IMR-90 (cell line): ENCODE measurements around the gene ZFP42. TPM values are rescaled to one million over a fixed set of nuclear protein-coding genes. Genes with fewer than 3 reads are reported as not detected.

ENCODE experiments used
- ATAC-seq: fragments of 200-7000 bp; cut with Tn5 transposase; 2 replicates; pipeline ENCODE4 v1.9.1; 2020; ENCODE audit warnings: low read depth, mild to moderate bottlenecking, moderate library complexity
- BruUV-seq: library from RNA; stranded (reverse); fragments of 400-500 nt; replicated peaks from 2 replicates; lab custom pipeline; 2021; lab: Mats Ljungman, UMichigan
- CTCF ChIA-PET: fragments of 300-600 bp; formaldehyde crosslinking; extraction: SDS; loops from one replicate; lab custom pipeline; 2021; ENCODE audit warnings: antibody characterized with exemption; lab: Yijun Ruan, JAX
- POLR2A ChIA-PET: fragments of 300-600 bp; sonication (Branson Sonifier 250); formaldehyde crosslinking; loops from one replicate; lab custom pipeline; 2022; ENCODE audit warnings: antibody characterized with exemption; ENCODE audit not compliant: unreplicated experiment; lab: Charles Lee
- DNase-seq: peaks from one replicate; pipeline ENCODE4 v3.0.0; 2013
- H2AFZ ChIP-seq: replicated peaks from 2 replicates; pipeline ENCODE3; 2013; ENCODE audit warnings: low read length, mild to moderate bottlenecking; ENCODE audit not compliant: poor library complexity
- H2AK5ac ChIP-seq: 2 replicates; pipeline ENCODE4 v1.6.1; 2013; ENCODE audit warnings: low read depth, low read length, inconsistent platforms
- H2AK9ac ChIP-seq: replicated peaks from 2 replicates; pipeline ENCODE3; 2013; ENCODE audit warnings: mild to moderate bottlenecking, low read depth, low read length, moderate library complexity; ENCODE audit not compliant: poor library complexity
- H2BK120ac ChIP-seq: 2 replicates; pipeline ENCODE4 v1.6.1; 2013; ENCODE audit warnings: low read depth, low read length, inconsistent platforms
- H2BK15ac ChIP-seq: 3 replicates; pipeline ENCODE4 v1.6.1; 2013; ENCODE audit warnings: low read depth, low read length, inconsistent platforms
- H2BK20ac ChIP-seq: 2 replicates; pipeline ENCODE4 v1.6.1; 2013; ENCODE audit warnings: low read depth, mild to moderate bottlenecking, inconsistent platforms, low read length, moderate library complexity
- H2BK5ac ChIP-seq: 2 replicates; pipeline ENCODE4 v1.6.1; 2013; ENCODE audit warnings: mild to moderate bottlenecking, low read depth, low read length, inconsistent platforms; ENCODE audit not compliant: poor library complexity, severe bottlenecking
- H3K14ac ChIP-seq: replicated peaks from 2 replicates; pipeline ENCODE4 v1.6.1; 2013; ENCODE audit warnings: low read depth, low read length, inconsistent platforms
- H3K18ac ChIP-seq: 2 replicates; pipeline ENCODE4 v1.6.1; 2013; ENCODE audit warnings: low read depth, low read length, control low read depth
- H3K23ac ChIP-seq: 2 replicates; pipeline ENCODE4 v1.6.1; 2013; ENCODE audit warnings: low read depth, low read length, inconsistent platforms
- H3K27ac ChIP-seq: 2 replicates; pipeline ENCODE4 v1.5.1; 2013; ENCODE audit warnings: mild to moderate bottlenecking, control low read depth, low read length; ENCODE audit not compliant: insufficient read depth
- H3K27me3 ChIP-seq: 2 replicates; pipeline ENCODE4 v1.6.1; 2013; ENCODE audit warnings: low read length; ENCODE audit not compliant: control insufficient read depth, insufficient read depth
- H3K36me3 ChIP-seq: 2 replicates; pipeline ENCODE4 v1.6.1; 2013; ENCODE audit warnings: low read length, mixed read lengths; ENCODE audit not compliant: control insufficient read depth, insufficient read depth
- H3K4ac ChIP-seq: 2 replicates; pipeline ENCODE4 v1.6.1; 2013; ENCODE audit warnings: low read depth, low read length, inconsistent platforms
- H3K4me1 ChIP-seq: 2 replicates; pipeline ENCODE4 v1.6.1; 2013; ENCODE audit warnings: low read length, mixed read lengths; ENCODE audit not compliant: control insufficient read depth, insufficient read depth
- H3K4me2 ChIP-seq: 2 replicates; pipeline ENCODE4 v1.6.1; 2013; ENCODE audit warnings: low read depth, mild to moderate bottlenecking, control low read depth, low read length, moderate library complexity
- H3K4me3 ChIP-seq: 2 replicates; pipeline ENCODE4 v1.5.1; 2013; ENCODE audit warnings: low read depth, mild to moderate bottlenecking, control low read depth, low read length, moderate library complexity; ENCODE audit not compliant: insufficient read depth
- H3K56ac ChIP-seq: 2 replicates; pipeline ENCODE4 v1.6.1; 2013; ENCODE audit warnings: low read length, inconsistent platforms; ENCODE audit not compliant: insufficient read depth; ENCODE audit errors: extremely low read depth
- H3K79me1 ChIP-seq, 2 experiments: 2 replicates each; pipeline ENCODE4 v1.6.1; 2013; ENCODE audit warnings: low read length in 2 of 2, inconsistent platforms in 1 of 2, low read depth in 1 of 2
- H3K9ac ChIP-seq: 2 replicates; pipeline ENCODE4 v1.6.1; 2013; ENCODE audit warnings: low read depth, low read length, control low read depth
- H3K9me1 ChIP-seq: 2 replicates; pipeline ENCODE4 v1.6.1; 2013; ENCODE audit warnings: low read length, inconsistent platforms; ENCODE audit not compliant: insufficient read depth
- H3K9me3 ChIP-seq: 2 replicates; pipeline ENCODE4 v1.6.1; 2013; ENCODE audit warnings: low read length; ENCODE audit not compliant: control insufficient read depth, insufficient read depth
- H4K20me1 ChIP-seq: 2 replicates; pipeline ENCODE4 v1.6.1; 2013; ENCODE audit warnings: low read length, inconsistent platforms; ENCODE audit not compliant: insufficient read depth
- H4K5ac ChIP-seq: 2 replicates; pipeline ENCODE4 v1.6.1; 2013; ENCODE audit warnings: mild to moderate bottlenecking, low read depth, low read length, control low read depth
- H4K8ac ChIP-seq, 2 experiments: 2 replicates each; pipeline ENCODE4 v1.6.1; 2013; ENCODE audit warnings: low read depth in 2 of 2, low read length in 2 of 2, control low read depth in 1 of 2, inconsistent platforms in 1 of 2
- H4K91ac ChIP-seq: 2 replicates; pipeline ENCODE4 v1.6.1; 2013; ENCODE audit warnings: low read depth, low read length, inconsistent platforms; ENCODE audit not compliant: insufficient read depth
- CEBPB ChIP-seq: IDR thresholded peaks from 2 replicates; pipeline ENCODE4 v1.6.1; 2012; ENCODE audit warnings: low read depth, low read length, improper control_type of control experiment
- CHD1 ChIP-seq: IDR thresholded peaks from 2 replicates; pipeline ENCODE4 v1.6.1; 2012; ENCODE audit warnings: low read depth, low read length, improper control_type of control experiment
- MAFK ChIP-seq: IDR thresholded peaks from 2 replicates; pipeline ENCODE4 v1.6.1; 2012; ENCODE audit warnings: low read depth, low read length, improper control_type of control experiment
- MAZ ChIP-seq: IDR thresholded peaks from 2 replicates; pipeline ENCODE4 v1.6.1; 2012; ENCODE audit warnings: low read depth, mild to moderate bottlenecking, low read length, improper control_type of control experiment, moderate library complexity, borderline replicate concordance
- RAD21 ChIP-seq: IDR thresholded peaks from 2 replicates; pipeline ENCODE4 v1.6.1; 2012; ENCODE audit warnings: low read length, improper control_type of control experiment
- RFX5 ChIP-seq: IDR thresholded peaks from 2 replicates; pipeline ENCODE4 v1.8.0; 2012; ENCODE audit warnings: low read depth, mild to moderate bottlenecking, low read length, moderate library complexity
- SMC3 ChIP-seq: fragments of 150-350 bp; IDR thresholded peaks from 2 replicates; pipeline ENCODE4 v1.6.1; 2016; ENCODE audit warnings: low read depth, mild to moderate bottlenecking, antibody characterized with exemption, low read length, moderate library complexity
- WGBS, 2 experiments: methylation state at CpG; one replicate each; pipeline versions ENCODE4 v1.1.5 to v1.1.7; 2013; ENCODE audit warnings: missing lambda C conversion rate in 2 of 2; ENCODE audit not compliant: insufficient read length in 1 of 2; ENCODE audit errors: extremely low coverage in 2 of 2; 5-methylcytosine and 5-hydroxymethylcytosine counted together
- dilution Hi-C: fragments of 300-500 bp; cut with HindIII; formaldehyde crosslinking; loops from one replicate; pipeline ENCODE4 v1.14.3; 2018; ENCODE audit warnings: low sequenced_read_pairs; ENCODE audit not compliant: unreplicated experiment
- in situ Hi-C: fragments of 300-500 bp; cut with MboI; formaldehyde crosslinking; loops from 3 replicates; pipeline ENCODE4 v1.14.3; 2019; ENCODE audit warnings: low sequenced_read_pairs, inconsistent platforms, mixed read lengths
- intact Hi-C: fragments of 100-400 bp; cut with micrococcal nuclease; formaldehyde crosslinking; loops from 2 replicates; pipeline ENCODE4 v1.10.0; 2022
- polyA plus RNA-seq, 3 experiments: library from polyadenylated mRNA; depleted of rRNA; stranded (reverse); fragments of >200 nt; gene quantifications; 2 replicates each; pipeline ENCODE4 v1.2.3, GENCODE V29; 2012; ENCODE audit warnings: low replicate concordance in 1 of 3
- total RNA-seq: library from RNA; depleted of rRNA; stranded (reverse); fragments of >200 nt; gene quantifications from 2 replicates; pipeline ENCODE4 v1.2.3, GENCODE V29; 2012

ZFP42 gene
- total and polyA plus RNA-seq, 2 of the 4 experiments (the other 2 are of a cell fraction): not detected

GRCh38 chr4:188029114-188029513 is 33.5 kb downstream of the ZFP42 start:
- ChIA-PET POLR2A (no interaction called here), CTCF (no interaction called here)
- Histone ChIP-seq H3K9ac (no peak overlapping the region), H3K56ac (no peak overlapping the region), H3K27me3 (no peaks in the 10 kb centered on the region), H3K79me1 (no peaks in the 10 kb centered on the region), H4K91ac (no peak overlapping the region), H3K23ac (no peak overlapping the region), H2AK9ac (no peak overlapping the region), H2AK5ac (no peak overlapping the region), H3K27ac (no peak overlapping the region), H4K20me1 (no peaks in the 10 kb centered on the region), H2BK120ac (no peak overlapping the region), H3K9me1 (0 out of 2 replicates have a peak, but pooled peaks cover 5% of the 10 kb centered on the region), H3K4me2 (no peak overlapping the region), H2BK15ac (no peak overlapping the region), H3K36me3 (no peaks in the 10 kb centered on the region), H3K4me1 (no peaks in the 10 kb centered on the region), H3K9me3 (no peaks in the 10 kb centered on the region), H2BK5ac (no peak overlapping the region), H4K5ac (no peak overlapping the region), H3K4me3 (no peak overlapping the region), H3K18ac (no peak overlapping the region), H3K4ac (no peak overlapping the region), H2AFZ (no peak overlapping the region), H2BK20ac (no peak overlapping the region), H4K8ac (no peak overlapping the region), H3K14ac (no peak overlapping the region)
- intact Hi-C loops: no loop called here
- no TSS peak for BruUV-seq
- dilution Hi-C loops: no loop called here
- WGBS, 2 experiments: 80% methylated on average over 1 of the region's 13 CpGs; no CpG with 5 or more reads in 1 of the 2 experiments
- in situ Hi-C loops: no loop called here
- DNase-seq (no peak), ATAC-seq (no peak)
- TF ChIP-seq SMC3: no peak
- TF ChIP-seq CEBPB: no peak
- no peak for TF ChIP-seq MAFK
- TF ChIP-seq MAZ: no peak
- no peak for TF ChIP-seq RAD21
- no peak for TF ChIP-seq CHD1
- no peak for TF ChIP-seq RFX5
